ENCODE data around the gene LEMD3.

The LEMD3 gene

GRCh38 chr12:65169320-65170208, at the start of gene LEMD3:
Gene LEMD3 (plus strand): TSS chr12:65169583. CDS start chr12:65169597, 14 bp downstream.
- peak; percentile 93 for DNase-seq (ENCODE audit: low spot score)

GRCh38 chr12:65121049-65121955, 48.1 kb upstream of the LEMD3 start, which contains the start of gene WIF1:
Gene WIF1 (minus strand): TSS chr12:65121305. CDS start chr12:65121191, 114 bp downstream.
- no peak for DNase-seq (ENCODE audit: low spot score)

GRCh38 chr12:65121956-65122469, 47.4 kb upstream of the LEMD3 start:
- no peak for DNase-seq (ENCODE audit: low spot score)

GRCh38 chr12:65122703-65123102, 46.7 kb upstream of the LEMD3 start:
- DNase-seq (ENCODE audit: low spot score), result no peak

GRCh38 chr12:65123435-65124063, 45.8 kb upstream of the LEMD3 start:
- no peak for DNase-seq (ENCODE audit: low spot score)

- DNase-seq (ENCODE audit: low spot score), result no peak
Measured at GRCh38 chr12:65125247-65125646, 44.1 kb upstream of the LEMD3 start.

GRCh38 chr12:65125975-65126374, 43.4 kb upstream of the LEMD3 start:
- no peak for DNase-seq (ENCODE audit: low spot score)

- DNase-seq (ENCODE audit: low spot score), result no peak
Measured at GRCh38 chr12:65126482-65126881, 42.9 kb upstream of the LEMD3 start.

- DNase-seq (ENCODE audit: low spot score), result no peak
Measured at GRCh38 chr12:65133879-65134278, 35.5 kb upstream of the LEMD3 start.

- DNase-seq (ENCODE audit: low spot score), result no peak
Measured at GRCh38 chr12:65139389-65139788, 30.0 kb upstream of the LEMD3 start.

- DNase-seq (ENCODE audit: low spot score), result no peak
Measured at GRCh38 chr12:65140738-65141137, 28.6 kb upstream of the LEMD3 start.

GRCh38 chr12:65147312-65147905, 22.0 kb upstream of the LEMD3 start:
- DNase-seq (ENCODE audit: low spot score), result no peak

GRCh38 chr12:65152012-65152411, 17.4 kb upstream of the LEMD3 start:
- no peak for DNase-seq (ENCODE audit: low spot score)

GRCh38 chr12:65152596-65152995, 16.8 kb upstream of the LEMD3 start:
- no peak for DNase-seq (ENCODE audit: low spot score)

GRCh38 chr12:65155784-65156183, 13.6 kb upstream of the LEMD3 start:
- no peak for DNase-seq (ENCODE audit: low spot score)

GRCh38 chr12:65156366-65156841, 13.0 kb upstream of the LEMD3 start:
- peak; percentile 4 for DNase-seq (ENCODE audit: low spot score)

- no peak for DNase-seq (ENCODE audit: low spot score)
Measured at GRCh38 chr12:65157091-65157490, 12.3 kb upstream of the LEMD3 start.

- DNase-seq (ENCODE audit: low spot score), result no peak
Measured at GRCh38 chr12:65162609-65163008, 6.8 kb upstream of the LEMD3 start.

- DNase-seq (ENCODE audit: low spot score), result no peak
Measured at GRCh38 chr12:65164244-65164643, 5.1 kb upstream of the LEMD3 start.

GRCh38 chr12:65164774-65165173, 4.6 kb upstream of the LEMD3 start:
- DNase-seq (ENCODE audit: low spot score), result no peak

- no peak for DNase-seq (ENCODE audit: low spot score)
Measured at GRCh38 chr12:65168681-65169319, 583 bp upstream of the LEMD3 start.
